ENCODE data around the gene PIEZO2. TPM values are rescaled to one million over a fixed set of nuclear protein-coding genes. Genes with fewer than 3 reads are reported as not detected.

The PIEZO2 gene
- total and polyA plus RNA-seq, 2 of the 8 experiments (the other 6 are each of a cell fraction or from before 2014, with no cell fraction given), result 4.7 to 16.5 TPM

DNA sequence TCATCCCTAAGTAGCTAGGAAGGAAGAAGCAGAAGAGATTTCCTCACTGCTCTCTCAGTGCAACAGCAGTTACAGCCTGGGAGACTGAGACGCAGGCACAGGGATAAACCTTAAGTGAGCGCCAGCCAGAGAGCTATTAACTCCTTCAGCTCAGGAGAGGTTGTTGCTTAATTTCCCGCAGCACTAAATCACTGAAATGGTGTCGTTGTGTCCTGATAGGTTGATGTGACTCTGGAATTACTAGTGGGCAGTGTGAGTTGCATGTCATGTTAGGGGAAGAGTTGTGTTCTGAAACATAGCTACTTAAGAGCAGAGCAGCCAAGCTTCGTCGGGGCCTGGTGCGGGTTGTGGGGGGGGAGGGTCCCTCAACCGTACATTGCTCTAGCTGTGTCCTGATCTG, 397.7 kb downstream of the PIEZO2 start:
- no peaks in the 10 kb centered on the region for H3K4me1 ChIP-seq (replicated peaks in 1 of 4; ENCODE audit: control insufficient read depth in 3 of 4, insufficient read depth in 4 of 4, low read length in 3 of 4)
- H4K91ac ChIP-seq (replicated peaks; ENCODE audit: insufficient read length, low read length), result no peak overlapping the region
- DNase-seq (ENCODE audit: low read depth in 1 of 2, low spot score in 2 of 2) (no peak), FAIRE-seq (no peak)
- no peak overlapping the region for H4K8ac ChIP-seq (ENCODE audit: extremely low read depth, insufficient read depth, low read length)
- H3K9ac ChIP-seq (replicated peaks in 1 of 4; ENCODE audit: extremely low read depth in 1 of 4, low read depth in 3 of 4, low read length in 3 of 4), result peak overlapping the region in 1 of 4 experiments; percentile 28; a peak in 1 of 7 replicates
- H3K27ac ChIP-seq (ENCODE audit: low read depth, low read length), result no peak overlapping the region
- ChIA-PET CTCF (ENCODE audit: partially characterized antibody) (interaction anchor here (1.0 to 1.2 kb wide), 2 partner anchors 10 to 20 kb away, joined by 3 read pairs; no protein-coding TSS in a partner anchor), POLR2A (ENCODE audit: partially characterized antibody) (no interaction called here)
- H3K4me2 ChIP-seq (ENCODE audit: insufficient read depth in 1 of 2, low read depth in 2 of 2, low read length in 2 of 2), result no peak overlapping the region
- 86% methylated on average over 8 of the region's 8 CpGs; no CpG with 5 or more reads in 1 of the 2 experiments for WGBS, 2 experiments (ENCODE audit: extremely low coverage in 1 of 2, insufficient coverage in 1 of 2, insufficient read length in 1 of 2, insufficient replicate concordance in 2 of 2, low coverage in 1 of 2, low lambda C conversion rate in 2 of 2, missing lambda C conversion rate in 1 of 2)
- no peak overlapping the region for H3K4ac ChIP-seq (replicated peaks; ENCODE audit: insufficient read length, low read depth, low read length)
- H3K14ac ChIP-seq (ENCODE audit: insufficient read length), result no peak overlapping the region
- no peaks in the 10 kb centered on the region for H3K27me3 ChIP-seq (replicated peaks in 1 of 4; ENCODE audit: control insufficient read depth in 3 of 4, extremely low read depth in 1 of 4, insufficient read depth in 3 of 4, low read length in 3 of 4)
- H2BK5ac ChIP-seq (ENCODE audit: low read depth, low read length), result no peak overlapping the region
- no peaks in the 10 kb centered on the region for H3K79me1 ChIP-seq (ENCODE audit: low read depth, low read length)
- no peak for TF ChIP-seq CHD2 (IDR thresholded peaks at IDR 0.05; ENCODE audit: low read length)
- no peak for TF ChIP-seq BCL11A (IDR thresholded peaks at IDR 0.05; ENCODE audit: low read depth in 2 of 2, low read length in 2 of 2)
- TF ChIP-seq SIX5 (IDR thresholded peaks at IDR 0.05; ENCODE audit: low read depth, low read length), result no peak
- no peak for TF ChIP-seq SRF (IDR thresholded peaks at IDR 0.05; ENCODE audit: low read depth, low read length)
- no peak for TF ChIP-seq POLR2AphosphoS5 (IDR thresholded peaks at IDR 0.05; ENCODE audit: low read depth, low read length)
- TF ChIP-seq EGR1 (IDR thresholded peaks at IDR 0.05; ENCODE audit: borderline replicate concordance, low read depth, low read length), result no peak
- TF ChIP-seq TEAD4 (IDR thresholded peaks at IDR 0.05; ENCODE audit: low read depth, low read length), result no peak
- no peak for TF ChIP-seq YY1 (IDR thresholded peaks at IDR 0.05; ENCODE audit: low read depth, low read length)
- no peak for TF ChIP-seq ZNF274 (IDR thresholded peaks at IDR 0.05; ENCODE audit: borderline replicate concordance, extremely low read depth, low read length)
- no peak for TF ChIP-seq CHD1 (IDR thresholded peaks at IDR 0.05; ENCODE audit: low read depth, low read length)
- no peak for TF ChIP-seq JUN (IDR thresholded peaks at IDR 0.05; ENCODE audit: low read depth, low read length)
- no peak for TF ChIP-seq POU5F1 (IDR thresholded peaks at IDR 0.05; ENCODE audit: low read depth, low read length)
- no peak for TF ChIP-seq RFX5 (IDR thresholded peaks at IDR 0.05; ENCODE audit: borderline replicate concordance, low read depth, low read length)
- no peak for TF ChIP-seq SP4 (IDR thresholded peaks at IDR 0.05; ENCODE audit: low read length)
- peaks cover 8% of the 10 kb centered on the region; the same call in 1 of the 2 replicates for H3K23me2 ChIP-seq (ENCODE audit: low read depth, low read length)
- H4K20me1 ChIP-seq (replicated peaks in 1 of 2; ENCODE audit: control insufficient read depth in 1 of 2, insufficient read depth in 2 of 2, low read length in 2 of 2), result peaks cover 0 to 3% of the 10 kb centered on the region in 2 experiments
- H2AFZ ChIP-seq (ENCODE audit: low read length), result no peak overlapping the region
- H3K18ac ChIP-seq (ENCODE audit: extremely low read depth, low read length), result no peak overlapping the region
- no peaks in the 10 kb centered on the region for H3K36me3 ChIP-seq (ENCODE audit: control insufficient read depth in 2 of 4, insufficient read depth in 4 of 4, low read length in 3 of 4)
- no peak overlapping the region for H2BK20ac ChIP-seq (ENCODE audit: low read length)
- H3K79me2 ChIP-seq (ENCODE audit: control insufficient read depth in 1 of 2, insufficient read depth in 2 of 2, low read length in 2 of 2), result no peaks in the 10 kb centered on the region
- no peak overlapping the region for H2BK120ac ChIP-seq (replicated peaks; ENCODE audit: low read depth, low read length)
- no peak overlapping the region for H2AK5ac ChIP-seq (ENCODE audit: low read depth, low read length)
- H3K23ac ChIP-seq (ENCODE audit: insufficient read length), result no peak overlapping the region
- no peak overlapping the region for H3K4me3 ChIP-seq (ENCODE audit: extremely low read depth in 1 of 4, insufficient read depth in 2 of 4, low read depth in 3 of 4, low read length in 4 of 4)
- no peak overlapping the region for H3K56ac ChIP-seq (replicated peaks; ENCODE audit: insufficient read length, low read depth, low read length)
- no peak overlapping the region for H2BK15ac ChIP-seq (ENCODE audit: low read length)
- H4K5ac ChIP-seq (ENCODE audit: insufficient read length, low read depth, low read length), result no peak overlapping the region
- H2BK12ac ChIP-seq (ENCODE audit: low read depth, low read length), result no peak overlapping the region
- H3K9me3 ChIP-seq (ENCODE audit: insufficient read depth in 2 of 2, low read depth in 1 of 2, low read length in 1 of 2), result no peaks in the 10 kb centered on the region
